Coronary artery (tissue), 2 donors: Measurements from ENCODE around the gene NCKAP5.

Source experiments
- DNase-seq: peaks from one replicate; pipeline ENCODE4 v3.0.0-alpha.2; 2017; ENCODE audit warnings: low spot score
- H3K27ac ChIP-seq, 2 donors: fragments of 200-600 bp; sonication (generic); one replicate each; pipeline ENCODE4 v1.5.1; 2016 to 2019
- H3K4me3 ChIP-seq: fragments of 200-600 bp; sonication (generic); 2 replicates; pipeline ENCODE4 v1.5.1; 2016; ENCODE audit warnings: mild to moderate bottlenecking, moderate library complexity
- CTCF ChIP-seq: fragments of 200-600 bp; sonication (generic); IDR thresholded peaks from one replicate; pipeline ENCODE4 v1.5.1; 2019; ENCODE audit warnings: antibody characterized with exemption

NCKAP5 gene

GRCh38 chr2:132761437-132761836 is 806.8 kb downstream of the NCKAP5 start:
- DNase-seq: no peak
- TF ChIP-seq CTCF: no peak
- H3K27ac ChIP-seq: no peak overlapping the region
- H3K4me3 ChIP-seq: no peak overlapping the region

DNA sequence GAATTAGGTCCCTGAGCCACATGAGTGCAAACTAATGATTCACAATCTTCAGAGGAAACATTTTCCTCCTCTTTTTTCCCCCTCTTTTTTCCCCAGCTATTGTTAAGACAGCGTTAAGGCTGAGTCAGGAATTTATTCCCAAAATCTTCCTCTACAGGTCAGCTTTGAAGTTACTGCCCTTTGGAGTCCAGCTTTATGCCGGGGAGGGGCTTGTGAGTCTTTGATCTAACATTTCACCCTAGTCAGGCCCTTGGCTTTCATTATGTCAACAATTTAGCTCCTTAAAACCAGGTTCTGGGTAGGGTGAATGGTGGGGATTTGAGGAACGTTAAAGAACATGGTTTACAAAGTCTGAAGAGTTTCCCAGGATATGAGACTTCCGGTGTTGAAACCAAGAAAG is 807.3 kb downstream of the NCKAP5 start:
- TF ChIP-seq CTCF: no peak

DNA sequence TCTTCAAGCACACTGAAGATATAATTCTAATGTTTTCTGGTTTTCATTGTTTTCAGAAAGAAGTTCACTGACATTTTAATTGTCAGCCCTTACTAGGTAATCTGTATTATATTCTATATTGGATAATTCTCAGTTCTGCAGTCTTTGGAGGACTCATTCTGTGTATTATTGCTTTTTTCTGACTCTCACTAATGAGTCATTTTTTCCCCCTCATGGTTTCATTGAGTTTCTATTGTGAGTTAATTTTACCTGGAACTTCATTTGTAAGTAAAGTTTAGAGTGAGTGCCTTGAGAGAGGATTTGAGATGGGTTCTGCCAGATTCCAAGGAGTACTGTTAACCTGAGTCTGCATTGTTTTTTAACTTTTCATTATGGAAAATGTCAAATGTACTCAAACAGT is 807.9 kb downstream of the NCKAP5 start:
- no peak for TF ChIP-seq CTCF
- DNase-seq: no peak
- no peak overlapping the region for H3K4me3 ChIP-seq
- no peak overlapping the region for H3K27ac ChIP-seq

More for the DNA sequence above, 807.3 kb downstream of the NCKAP5 start:
- Histone ChIP-seq H3K4me3 (no peak overlapping the region), H3K27ac (no peak overlapping the region)
- no peak for DNase-seq

- H3K27ac ChIP-seq: no peak overlapping the region
- no peak overlapping the region for H3K4me3 ChIP-seq
- DNase-seq: no peak
- TF ChIP-seq CTCF: no peak
Observed at GRCh38 chr2:132758995-132759394, 809.3 kb downstream of the NCKAP5 start.

- no peak overlapping the region for H3K4me3 ChIP-seq
- no peak for DNase-seq
- H3K27ac ChIP-seq: no peak overlapping the region
- TF ChIP-seq CTCF: no peak
Observed at GRCh38 chr2:132757676-132758075, 810.6 kb downstream of the NCKAP5 start.

GRCh38 chr2:132757002-132757589 is 811.2 kb downstream of the NCKAP5 start:
- Histone ChIP-seq H3K4me3 (no peak overlapping the region), H3K27ac (no peak overlapping the region)
- no peak for TF ChIP-seq CTCF
- DNase-seq: no peak

DNA sequence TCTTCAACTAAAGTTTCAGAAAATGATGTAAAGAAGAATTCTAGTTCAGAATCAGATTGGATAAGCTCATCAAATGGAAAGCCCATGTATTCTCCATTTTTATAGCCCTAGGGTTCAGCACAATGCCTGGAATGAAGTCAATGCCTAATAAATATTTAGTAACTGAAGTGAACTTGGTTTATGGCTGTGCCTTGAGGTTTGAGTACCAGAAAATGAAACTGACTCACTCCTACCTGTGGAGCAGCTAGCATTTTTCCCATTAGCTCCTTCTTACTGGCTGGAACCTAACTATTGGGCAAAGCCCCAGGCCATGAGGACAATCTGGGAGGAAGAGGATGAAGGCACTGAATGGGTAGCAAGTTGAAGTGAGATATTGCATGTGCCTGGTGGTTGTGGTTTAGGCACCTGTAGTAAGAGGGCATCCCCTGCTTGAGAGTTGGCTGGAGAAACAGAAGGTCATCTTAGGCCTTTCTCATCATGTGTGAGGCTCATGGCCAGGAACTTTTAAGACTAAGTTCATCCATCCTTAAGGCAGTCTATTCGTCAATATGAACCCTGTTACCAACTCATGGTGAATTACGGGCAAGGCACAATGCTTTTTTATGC is 813.3 kb downstream of the NCKAP5 start:
- no peak for DNase-seq
- no peak overlapping the region for H3K4me3 ChIP-seq
- no peak for TF ChIP-seq CTCF
- no peak overlapping the region for H3K27ac ChIP-seq
